T-helper 1 cell treated with Interleukin-12 subunit alpha and Interleukin-12 subunit beta and Interleukin-4 antibody, amounts not matched to agents 30 μg/mL and 1 μg/mL, for 36 hours (primary cell): ENCODE measurements around the gene PCBD1.
"Not testable (repeated sequence)": the region's sequence is repeated elsewhere in the genome, so short reads cannot be mapped to it uniquely, and the experiment has no call there.

Experiments
- H3K27ac Mint-ChIP-seq: one replicate; pipeline ENCODE4 v1.8.0; 2021; ENCODE audit warnings: mild to moderate bottlenecking, mixed read lengths
- H3K27me3 Mint-ChIP-seq: one replicate; pipeline ENCODE4 v1.8.0; 2021; ENCODE audit warnings: low read depth, mixed read lengths
- H3K36me3 Mint-ChIP-seq: one replicate; pipeline ENCODE4 v1.8.0; 2021; ENCODE audit warnings: low read depth, mixed read lengths
- H3K4me1 Mint-ChIP-seq: one replicate; pipeline ENCODE4 v1.8.0; 2021; ENCODE audit warnings: low read depth, mixed read lengths
- H3K4me3 Mint-ChIP-seq: one replicate; pipeline ENCODE4 v1.8.0; 2021; ENCODE audit warnings: mild to moderate bottlenecking, moderate library complexity, mixed read lengths
- H3K9me3 Mint-ChIP-seq: one replicate; pipeline ENCODE4 v1.8.0; 2021; ENCODE audit warnings: mixed read lengths

PCBD1 gene

DNA sequence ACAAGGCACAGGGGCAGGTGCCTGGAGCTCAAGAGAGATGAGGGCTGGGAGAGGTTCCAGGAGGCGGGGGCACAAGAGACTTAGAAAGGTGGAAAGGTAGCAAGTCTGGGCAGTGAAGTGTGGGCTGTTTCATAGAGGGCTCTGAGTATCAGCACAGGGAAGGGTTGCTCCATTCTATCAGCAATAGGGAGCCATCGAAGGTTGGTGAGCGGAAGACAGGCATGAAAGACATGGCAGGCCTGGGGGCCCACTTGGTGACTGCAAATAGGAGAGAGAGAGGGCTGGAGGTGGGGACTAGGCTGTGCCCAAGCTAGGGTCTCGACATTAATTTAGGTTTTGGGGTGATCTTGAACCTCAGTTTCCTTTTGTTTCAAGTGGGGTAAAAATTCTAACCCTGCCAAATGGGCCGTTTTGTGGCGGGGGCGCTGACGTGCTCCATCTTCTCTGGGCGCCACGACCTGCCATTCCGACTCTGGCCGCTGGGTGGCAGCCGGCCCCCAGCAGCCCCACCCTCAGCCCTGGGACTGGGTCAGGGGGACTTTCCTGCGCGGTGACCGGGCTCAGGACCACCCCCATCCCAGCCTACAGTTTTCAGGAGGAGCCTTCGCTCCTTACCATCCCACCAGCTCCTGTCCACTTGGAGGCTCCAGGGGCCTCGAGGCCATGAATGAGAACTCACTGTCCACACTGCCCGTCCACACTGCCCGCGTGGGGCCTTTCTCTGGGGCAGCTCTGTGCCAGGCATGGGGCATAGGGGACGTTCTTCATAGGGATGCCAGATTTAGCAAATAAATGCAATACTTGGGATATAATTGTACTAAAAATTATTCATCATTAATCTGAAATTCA lies 37.2 kb upstream of the PCBD1 start:
- Mint-ChIP-seq H3K36me3 (no peaks in the 10 kb centered on the region), H3K4me1 (no peaks in the 10 kb centered on the region), H3K4me3 (no peak overlapping the region), H3K27me3 (no peaks in the 10 kb centered on the region), H3K9me3 (no peaks in the 10 kb centered on the region), H3K27ac (no peak overlapping the region)

DNA sequence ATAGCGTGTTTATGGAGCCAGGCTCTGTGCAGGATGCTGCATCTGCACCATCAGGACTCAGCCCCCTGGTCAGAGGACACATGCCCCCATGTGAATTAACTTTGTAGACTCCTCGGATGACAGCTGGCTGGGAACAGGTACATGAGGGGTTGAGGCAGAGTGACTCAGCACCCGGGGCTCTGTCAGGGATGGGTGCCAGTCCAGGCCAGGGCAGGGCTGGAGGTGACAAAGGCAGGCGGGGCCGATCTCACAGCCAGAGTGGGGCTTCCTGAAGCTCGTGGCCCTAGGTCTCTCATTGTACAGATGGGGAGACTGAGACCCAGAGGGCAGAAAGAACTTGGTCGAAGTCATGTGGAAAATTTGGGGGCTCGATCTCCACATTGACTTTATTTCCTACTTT lies 35.3 kb upstream of the PCBD1 start:
- no peak overlapping the region for H3K27ac Mint-ChIP-seq
- no peaks in the 10 kb centered on the region for H3K36me3 Mint-ChIP-seq
- no peak overlapping the region for H3K4me3 Mint-ChIP-seq
- H3K4me1 Mint-ChIP-seq, result no peaks in the 10 kb centered on the region
- no peaks in the 10 kb centered on the region for H3K9me3 Mint-ChIP-seq
- H3K27me3 Mint-ChIP-seq, result no peaks in the 10 kb centered on the region

- Mint-ChIP-seq H3K27me3 (no peaks in the 10 kb centered on the region), H3K36me3 (no peaks in the 10 kb centered on the region), H3K4me3 (no peak overlapping the region), H3K4me1 (no peaks in the 10 kb centered on the region), H3K27ac (no peak overlapping the region), H3K9me3 (no peaks in the 10 kb centered on the region)
Measured at GRCh38 chr10:70921285-70921684, 32.9 kb upstream of the PCBD1 start.

DNA sequence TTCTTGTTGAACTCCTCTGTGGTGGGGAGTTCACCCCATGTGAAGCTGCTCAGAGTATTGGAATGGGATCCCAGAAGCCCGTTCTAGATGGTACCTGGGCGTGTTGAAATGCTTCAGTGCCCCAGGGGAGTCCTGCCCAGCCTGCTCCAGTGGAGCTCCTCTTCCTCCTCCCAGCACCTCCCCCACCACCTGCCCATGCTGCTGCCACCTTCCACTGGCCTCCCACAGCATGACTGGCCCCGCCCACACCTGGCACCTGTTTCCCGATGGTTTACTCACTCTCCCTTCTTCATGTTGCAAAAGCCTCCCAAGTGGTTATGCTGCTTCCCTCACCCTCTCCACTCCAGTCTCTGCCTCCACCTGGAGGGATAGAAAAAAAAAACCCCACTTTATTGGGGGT lies 32.2 kb upstream of the PCBD1 start:
- H3K27me3 Mint-ChIP-seq, result no peaks in the 10 kb centered on the region
- no peaks in the 10 kb centered on the region for H3K4me1 Mint-ChIP-seq
- H3K36me3 Mint-ChIP-seq, result no peaks in the 10 kb centered on the region
- no peak overlapping the region for H3K27ac Mint-ChIP-seq
- no peaks in the 10 kb centered on the region for H3K9me3 Mint-ChIP-seq
- no peak overlapping the region for H3K4me3 Mint-ChIP-seq

GRCh38 chr10:70919906-70920305 lies 31.5 kb upstream of the PCBD1 start:
- H3K27me3 Mint-ChIP-seq, H3K4me3 Mint-ChIP-seq: not testable (repeated sequence)

GRCh38 chr10:70918851-70919530 lies 30.6 kb upstream of the PCBD1 start:
- Mint-ChIP-seq H3K27ac (no peak overlapping the region), H3K36me3 (no peaks in the 10 kb centered on the region), H3K4me1 (no peaks in the 10 kb centered on the region), H3K4me3 (no peak overlapping the region), H3K9me3 (no peaks in the 10 kb centered on the region), H3K27me3 (no peaks in the 10 kb centered on the region)

More at GRCh38 chr10:70919906-70920305, 31.5 kb upstream of the PCBD1 start:
- not testable (repeated sequence) for H3K9me3 Mint-ChIP-seq, H3K4me1 Mint-ChIP-seq, H3K27ac Mint-ChIP-seq, H3K36me3 Mint-ChIP-seq

GRCh38 chr10:70917635-70918034 lies 29.3 kb upstream of the PCBD1 start:
- H3K9me3 Mint-ChIP-seq, result no peaks in the 10 kb centered on the region
- no peaks in the 10 kb centered on the region for H3K36me3 Mint-ChIP-seq
- H3K27me3 Mint-ChIP-seq, result no peaks in the 10 kb centered on the region
- H3K27ac Mint-ChIP-seq, result no peak overlapping the region
- no peaks in the 10 kb centered on the region for H3K4me1 Mint-ChIP-seq
- no peak overlapping the region for H3K4me3 Mint-ChIP-seq

DNA sequence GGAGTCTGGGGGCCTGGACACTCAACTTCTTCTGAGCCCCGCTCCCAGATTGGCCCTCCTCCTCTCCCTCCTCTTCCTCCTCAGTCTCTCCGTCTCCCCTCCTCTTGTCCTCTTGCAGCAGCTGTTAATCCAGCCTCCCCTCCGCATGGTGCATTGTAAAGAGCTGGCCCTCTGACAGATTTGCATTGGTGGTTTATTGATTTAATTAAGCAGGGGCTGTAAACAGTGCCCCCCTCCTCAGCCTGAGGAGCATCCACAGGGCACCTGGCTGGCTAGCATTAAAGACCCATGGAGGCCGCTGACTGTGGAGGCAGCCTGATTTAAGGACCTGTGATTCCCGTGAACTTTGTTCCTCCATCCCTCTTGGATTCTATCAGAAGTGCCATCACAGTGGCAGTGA lies 28.9 kb upstream of the PCBD1 start:
- no peak overlapping the region for H3K4me3 Mint-ChIP-seq
- no peak overlapping the region for H3K27ac Mint-ChIP-seq
- no peaks in the 10 kb centered on the region for H3K4me1 Mint-ChIP-seq
- no peaks in the 10 kb centered on the region for H3K27me3 Mint-ChIP-seq
- peaks cover under 1% of the 10 kb centered on the region for H3K9me3 Mint-ChIP-seq
- H3K36me3 Mint-ChIP-seq, result no peaks in the 10 kb centered on the region

- Mint-ChIP-seq H3K4me3 (no peak overlapping the region), H3K4me1 (no peaks in the 10 kb centered on the region), H3K27me3 (no peaks in the 10 kb centered on the region), H3K27ac (no peak overlapping the region), H3K36me3 (no peaks in the 10 kb centered on the region), H3K9me3 (peaks cover 4% of the 10 kb centered on the region)
Measured at GRCh38 chr10:70916241-70916640, 27.9 kb upstream of the PCBD1 start.

DNA sequence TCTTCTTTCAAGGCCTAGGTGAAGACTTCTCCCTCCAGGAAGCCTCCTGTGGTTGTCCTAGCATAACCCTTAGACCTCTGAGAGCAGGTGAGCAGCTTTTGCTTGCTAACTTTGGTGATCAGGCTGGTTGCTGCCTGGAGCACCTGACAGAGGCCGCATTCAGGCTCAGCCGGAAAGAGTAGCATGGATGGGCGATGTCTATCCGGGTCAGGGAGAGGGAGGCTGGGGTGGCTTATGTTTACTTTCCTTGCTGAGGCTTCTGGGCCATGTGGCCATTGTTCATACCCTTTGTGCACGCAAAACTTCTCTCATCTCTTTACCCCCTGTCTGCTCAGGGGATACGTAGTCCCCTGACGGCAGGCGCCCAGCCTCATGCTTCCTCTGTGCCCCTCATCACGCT lies 27.4 kb upstream of the PCBD1 start:
- H3K4me3 Mint-ChIP-seq, result no peak overlapping the region
- no peaks in the 10 kb centered on the region for H3K36me3 Mint-ChIP-seq
- no peak overlapping the region for H3K27ac Mint-ChIP-seq
- no peaks in the 10 kb centered on the region for H3K4me1 Mint-ChIP-seq
- no peaks in the 10 kb centered on the region for H3K27me3 Mint-ChIP-seq
- H3K9me3 Mint-ChIP-seq, result peaks cover 4% of the 10 kb centered on the region

- Mint-ChIP-seq H3K9me3 (peaks cover 4% of the 10 kb centered on the region), H3K36me3 (no peaks in the 10 kb centered on the region)
Measured at GRCh38 chr10:70915206-70915605, 26.8 kb upstream of the PCBD1 start.

DNA sequence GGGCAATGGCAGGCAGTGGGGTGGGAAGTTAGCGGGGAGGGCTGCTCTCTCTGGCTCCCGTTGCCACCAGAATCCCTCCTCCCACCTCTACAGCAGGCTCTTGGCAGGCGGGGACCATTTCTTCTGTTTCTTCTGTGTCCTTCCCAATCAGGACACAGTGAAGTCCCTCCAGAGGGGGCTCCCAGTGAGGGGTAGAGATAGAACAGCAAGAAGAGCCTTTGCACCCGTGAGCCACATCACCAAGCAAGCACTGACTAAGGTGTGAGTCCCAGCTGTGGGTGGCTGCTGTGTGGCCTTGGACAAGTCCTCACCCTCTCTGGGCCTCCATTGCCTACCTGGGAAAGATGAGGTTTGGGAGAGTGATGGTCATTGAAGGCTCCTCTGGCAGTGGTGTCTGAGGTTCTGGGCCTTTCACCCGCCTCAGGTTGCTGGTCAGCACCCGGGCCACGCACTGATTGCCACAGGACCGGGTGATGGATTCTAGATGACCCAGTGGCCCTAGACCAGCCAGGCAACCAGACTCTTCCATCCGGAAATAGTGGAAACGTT lies 26.0 kb upstream of the PCBD1 start:
- no peak overlapping the region for H3K27ac Mint-ChIP-seq
- H3K27me3 Mint-ChIP-seq, result no peaks in the 10 kb centered on the region
- H3K9me3 Mint-ChIP-seq, result peaks cover 4% of the 10 kb centered on the region
- H3K36me3 Mint-ChIP-seq, result no peaks in the 10 kb centered on the region
- no peak overlapping the region for H3K4me3 Mint-ChIP-seq
- H3K4me1 Mint-ChIP-seq, result no peaks in the 10 kb centered on the region

More at GRCh38 chr10:70915206-70915605, 26.8 kb upstream of the PCBD1 start:
- no peaks in the 10 kb centered on the region for H3K27me3 Mint-ChIP-seq
- H3K4me1 Mint-ChIP-seq, result no peaks in the 10 kb centered on the region
- H3K27ac Mint-ChIP-seq, result no peak overlapping the region
- no peak overlapping the region for H3K4me3 Mint-ChIP-seq

DNA sequence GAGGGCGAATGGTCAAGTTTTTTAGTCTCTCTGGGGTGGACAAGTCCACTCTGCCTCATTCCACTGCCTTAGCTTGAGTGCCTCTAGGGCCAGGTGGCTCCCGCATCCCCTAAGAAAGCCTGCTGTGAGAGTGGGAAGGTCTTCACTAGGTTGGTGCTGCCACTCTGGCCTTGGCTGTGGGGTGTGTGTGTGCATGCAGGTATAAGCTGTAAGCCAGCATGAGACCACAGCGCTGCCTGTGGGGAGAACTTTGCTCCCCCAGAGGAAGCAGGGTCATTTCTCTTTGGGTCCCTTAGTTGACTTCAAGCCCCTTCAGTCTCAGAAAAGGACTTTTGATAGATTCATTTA lies 25.5 kb upstream of the PCBD1 start:
- Mint-ChIP-seq H3K4me1 (no peaks in the 10 kb centered on the region), H3K9me3 (peaks cover 4% of the 10 kb centered on the region), H3K4me3 (no peak overlapping the region), H3K27me3 (no peaks in the 10 kb centered on the region), H3K27ac (no peak overlapping the region), H3K36me3 (no peaks in the 10 kb centered on the region)

GRCh38 chr10:70913191-70913892 lies 25.0 kb upstream of the PCBD1 start:
- H3K4me3 Mint-ChIP-seq, result no peak overlapping the region
- H3K4me1 Mint-ChIP-seq, result no peaks in the 10 kb centered on the region
- no peak overlapping the region for H3K27ac Mint-ChIP-seq
- H3K9me3 Mint-ChIP-seq, result peaks cover 4% of the 10 kb centered on the region
- no peaks in the 10 kb centered on the region for H3K27me3 Mint-ChIP-seq
- H3K36me3 Mint-ChIP-seq, result no peaks in the 10 kb centered on the region

- Mint-ChIP-seq H3K27ac (no peak overlapping the region), H3K4me3 (no peak overlapping the region), H3K9me3 (peaks cover 4% of the 10 kb centered on the region), H3K4me1 (no peaks in the 10 kb centered on the region), H3K27me3 (no peaks in the 10 kb centered on the region), H3K36me3 (no peaks in the 10 kb centered on the region)
Measured at GRCh38 chr10:70912556-70912955, 24.2 kb upstream of the PCBD1 start.
